GM12801 (cell line): ENCODE results near the gene NUDT19.

Experiments used
- CTCF ChIP-seq: IDR thresholded peaks from one replicate; pipeline ENCODE4 v1.5.1; 2011; ENCODE audit warnings: control low read depth; ENCODE audit not compliant: insufficient read length; ENCODE audit errors: extremely low read depth

Gene NUDT19

DNA sequence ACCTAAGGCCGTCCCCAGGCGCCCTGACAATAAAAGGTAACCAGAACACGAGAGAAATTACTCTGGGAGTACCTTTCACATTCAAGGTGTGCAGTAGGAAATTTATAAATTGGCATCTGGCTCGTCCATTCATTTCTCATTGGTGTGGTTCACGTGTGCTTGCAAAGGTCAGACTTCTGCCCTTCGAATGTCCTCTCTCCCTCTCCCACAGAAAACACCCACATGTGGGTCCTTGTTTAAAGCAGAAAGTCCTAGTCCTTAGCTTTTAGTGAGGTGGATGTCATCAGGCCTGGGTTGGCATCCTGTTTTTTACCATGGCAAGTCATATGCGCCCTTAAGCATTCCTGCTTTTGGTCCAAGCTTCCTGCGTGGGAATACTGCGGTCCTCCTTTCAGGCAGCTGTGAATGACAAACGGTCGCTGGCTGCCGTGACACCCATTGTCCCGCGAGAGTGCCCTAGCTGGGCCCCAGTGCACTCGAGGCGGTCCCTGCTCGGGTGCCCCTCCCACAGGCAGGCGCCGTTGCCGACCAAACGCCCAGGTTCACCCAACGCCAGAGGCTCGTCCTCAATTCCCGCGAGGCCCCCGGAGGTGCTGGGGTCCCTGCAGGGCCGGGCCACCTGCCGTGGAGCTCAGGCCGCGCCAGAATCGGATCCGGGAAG is at the start of gene NUDT19:
Gene NUDT19 (plus strand): TSS at position 531 of the 661 bp plus-strand sequence. CDS start 140 bp downstream, outside the sequence.
- TF ChIP-seq CTCF = no peak

- TF ChIP-seq CTCF = no peak
Observed at GRCh38 chr19:32642771-32643170, 48.9 kb upstream of the NUDT19 start.

DNA sequence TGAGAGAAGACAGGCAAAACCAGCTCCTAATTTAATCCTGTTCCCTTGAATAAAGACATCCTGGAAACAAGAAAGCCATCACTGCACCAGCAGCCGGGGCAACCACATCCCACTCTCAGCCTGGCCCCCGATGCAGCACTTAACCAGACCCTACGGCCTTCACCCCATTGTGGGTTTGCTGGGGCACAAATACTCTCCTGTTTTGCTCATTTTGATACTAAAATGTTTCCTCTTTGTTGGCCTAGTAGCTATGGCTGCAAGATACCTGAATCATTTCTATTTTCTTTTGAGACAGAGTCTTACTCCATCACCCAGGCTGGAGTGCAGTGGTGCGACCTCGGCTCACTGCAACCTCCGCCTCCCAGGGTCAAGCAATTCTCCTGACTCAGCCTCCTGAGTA is 45.1 kb upstream of the NUDT19 start:
- no peak for TF ChIP-seq CTCF

- no peak for TF ChIP-seq CTCF
Observed at GRCh38 chr19:32647361-32647760, 44.3 kb upstream of the NUDT19 start.

- TF ChIP-seq CTCF = no peak
Observed at GRCh38 chr19:32649751-32650150, 41.9 kb upstream of the NUDT19 start.

DNA sequence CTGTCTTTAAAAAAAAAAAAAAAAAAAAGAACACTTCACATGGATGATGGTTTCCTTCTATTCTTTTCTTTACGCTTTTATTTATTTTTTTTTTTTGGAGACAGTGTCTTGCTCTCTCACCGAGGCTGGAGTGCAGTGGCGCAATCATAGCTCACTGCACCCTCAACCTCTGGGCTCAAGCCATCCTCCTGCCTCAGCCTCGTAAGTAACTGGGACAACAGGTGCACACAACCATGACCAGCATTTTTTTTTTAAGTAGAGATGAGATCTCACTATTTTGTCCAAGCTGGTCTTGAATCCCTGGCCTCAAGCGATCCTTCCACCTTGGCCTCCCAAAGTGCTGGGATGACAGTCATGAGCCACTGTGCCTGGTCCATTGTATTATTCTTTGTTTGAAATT is 41.0 kb upstream of the NUDT19 start:
- no peak for TF ChIP-seq CTCF

DNA sequence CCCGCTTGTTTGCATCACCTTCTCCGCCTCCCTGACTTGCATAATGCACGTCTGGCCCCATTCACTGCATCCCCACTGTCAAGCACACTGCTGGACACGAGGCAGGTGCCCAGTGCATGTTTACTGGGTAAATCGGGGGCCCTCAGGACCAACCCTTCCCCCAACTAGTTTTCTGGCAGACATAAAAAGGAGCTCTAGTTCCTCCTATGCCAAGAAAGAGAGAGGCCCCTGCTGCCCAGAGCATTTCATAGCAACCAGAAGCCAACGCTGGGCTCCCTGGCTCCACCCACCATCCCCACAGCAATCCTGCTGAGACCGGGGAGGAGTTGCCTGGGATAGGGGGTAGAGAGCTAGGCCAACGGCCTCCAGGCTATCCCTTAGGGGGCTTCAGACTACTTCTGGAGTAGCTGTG is 39.9 kb upstream of the NUDT19 start:
- TF ChIP-seq CTCF = no peak
